ENCODE data around the gene RAB27B.
A peak's percentile ranks its signal among the peaks of the same experiment; 100 is the strongest.
"Not testable (repeated sequence)": the region's sequence is repeated elsewhere in the genome, so short reads cannot be mapped to it uniquely, and the experiment has no call there.

RAB27B gene

GRCh38 chr18:54815086-54815485 is 13.2 kb upstream of the RAB27B start:
- no peak for DNase-seq (ENCODE audit: low read depth)

- DNase-seq (ENCODE audit: low read depth): not testable (repeated sequence)
Measured at GRCh38 chr18:54820785-54821275, 7.4 kb upstream of the RAB27B start.

DNA sequence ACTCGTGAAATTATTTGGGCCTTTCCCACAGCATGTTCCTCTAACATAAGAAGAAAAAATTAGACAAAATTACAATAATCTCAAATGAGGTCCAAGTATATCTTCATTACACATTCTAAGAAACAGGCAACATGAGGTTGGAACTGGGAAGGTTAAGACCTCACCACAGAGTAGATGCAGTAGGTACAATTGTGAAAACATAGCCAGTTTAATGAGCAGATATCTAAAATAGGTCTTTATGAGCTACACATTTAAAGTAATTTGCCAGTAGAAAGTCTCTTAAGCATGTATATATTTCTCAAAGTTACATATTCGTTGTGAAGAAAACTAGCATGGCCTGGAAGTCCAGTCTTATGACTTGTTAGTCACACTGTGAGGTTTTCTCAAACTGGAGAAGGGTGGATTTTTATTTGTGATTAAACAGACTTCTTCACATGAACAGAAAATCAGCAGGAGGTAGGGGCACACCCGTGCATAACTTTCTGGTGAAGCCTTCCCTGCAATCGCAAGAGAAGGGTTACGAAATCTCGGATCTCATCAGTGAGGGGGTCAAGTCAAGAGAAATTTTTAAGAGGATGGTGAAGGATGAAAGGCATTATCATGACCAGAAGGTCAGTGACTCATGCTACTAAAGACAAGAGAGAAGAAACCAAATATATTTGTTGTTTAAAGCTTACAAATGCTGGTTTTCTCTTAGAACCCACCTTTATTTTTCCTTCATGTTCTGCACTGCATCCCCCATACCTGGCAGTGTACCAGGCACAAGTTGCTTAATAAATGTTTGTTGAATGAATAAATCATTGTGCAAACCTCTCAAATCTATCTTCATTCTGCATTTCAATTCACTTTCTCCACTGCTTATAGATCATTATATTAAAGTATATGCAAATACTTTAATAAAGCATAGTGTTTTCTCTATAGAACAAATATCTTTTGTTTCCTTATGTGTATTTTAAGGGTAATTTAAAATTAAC is 5.1 kb upstream of the RAB27B start:
- DNase-seq (ENCODE audit: low read depth): peak; percentile 79

- no peak for DNase-seq (ENCODE audit: low read depth)
Measured at GRCh38 chr18:54824761-54825160, 3.5 kb upstream of the RAB27B start.

GRCh38 chr18:54825601-54826344 is 2.5 kb upstream of the RAB27B start:
- no peak for DNase-seq (ENCODE audit: low read depth)

DNA sequence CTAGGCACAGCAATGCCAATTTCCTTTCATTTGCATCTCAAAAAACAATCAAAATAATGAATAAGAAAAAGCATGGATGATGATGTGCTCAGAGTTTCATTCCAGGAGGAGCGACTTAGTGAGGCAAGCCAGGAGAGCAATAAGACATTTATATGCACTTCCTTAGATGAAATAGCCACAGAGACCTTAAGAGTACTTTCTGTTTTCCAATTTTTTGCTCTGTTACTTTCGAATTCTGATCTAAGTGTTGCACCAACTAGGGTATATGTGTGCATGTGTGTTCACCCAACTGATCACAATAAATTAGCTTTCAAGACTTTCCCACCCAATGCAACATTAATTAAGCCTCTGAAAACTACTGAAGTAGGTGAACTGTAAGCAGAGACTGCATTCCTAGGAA is 709 bp downstream of the RAB27B start:
- no peak for DNase-seq (ENCODE audit: low read depth)

GRCh38 chr18:54829856-54830255 is 1.6 kb downstream of the RAB27B start:
- no peak for DNase-seq (ENCODE audit: low read depth)

DNA sequence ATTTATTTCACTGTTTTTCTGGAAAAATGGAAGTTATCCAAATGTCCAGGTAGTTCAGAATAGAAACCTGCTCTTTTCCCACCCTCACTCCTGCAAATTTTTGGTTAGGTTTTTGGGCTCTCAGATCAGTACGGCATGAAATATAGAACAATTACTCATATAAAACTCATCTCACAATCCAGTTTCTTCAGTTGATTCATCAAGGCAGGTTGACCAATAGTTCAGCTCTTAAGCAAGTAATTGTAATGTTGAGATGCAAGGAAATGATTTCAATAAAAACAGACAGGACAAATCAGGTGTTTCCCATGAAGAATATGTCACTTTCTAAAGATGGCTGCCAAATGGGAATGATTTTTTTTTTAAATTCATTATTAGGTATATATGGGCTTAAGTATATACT is 2.0 kb downstream of the RAB27B start:
- DNase-seq (ENCODE audit: low read depth): no peak

DNA sequence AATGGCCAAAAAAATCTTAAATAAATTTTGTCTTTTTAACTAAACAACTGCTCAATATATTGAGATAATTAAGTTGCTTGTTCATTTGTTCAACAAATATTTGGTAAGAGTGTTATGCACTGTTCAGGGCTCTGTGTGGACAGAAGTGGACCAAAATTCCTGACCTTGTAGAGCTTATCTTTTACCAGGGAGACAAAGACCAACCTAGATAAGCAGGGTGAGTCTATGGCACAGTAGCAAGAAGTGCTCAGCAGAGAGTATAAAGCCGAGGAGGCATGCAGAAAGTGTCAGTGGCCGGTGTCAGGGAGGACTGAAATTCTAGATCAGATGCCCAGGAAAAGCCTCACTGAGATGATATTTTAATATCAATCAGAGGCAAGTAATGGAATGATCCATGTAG is 2.6 kb downstream of the RAB27B start:
- DNase-seq (ENCODE audit: low read depth): no peak

DNA sequence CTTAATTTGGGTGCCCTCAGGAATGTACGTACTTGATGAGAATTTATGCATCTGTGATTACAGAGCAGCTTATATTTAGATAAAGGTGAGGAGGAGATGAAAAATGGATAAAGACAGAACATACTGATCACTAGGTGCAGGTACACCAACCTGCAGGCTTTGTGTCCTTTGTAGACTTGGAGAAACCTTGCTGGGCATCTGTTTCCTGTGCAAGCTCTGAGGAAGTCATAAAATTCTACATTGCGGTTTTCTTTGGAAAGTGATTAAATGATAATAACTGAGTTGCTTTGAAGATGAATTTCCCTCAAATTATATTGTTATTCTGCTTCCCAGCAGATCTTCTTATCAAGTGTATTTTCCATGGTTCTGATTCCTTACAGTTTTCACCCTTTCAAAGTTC is 7.7 kb downstream of the RAB27B start:
- no peak for DNase-seq (ENCODE audit: low read depth)

GRCh38 chr18:54843314-54843713 is 15.0 kb downstream of the RAB27B start:
- no peak for DNase-seq (ENCODE audit: low read depth)

DNA sequence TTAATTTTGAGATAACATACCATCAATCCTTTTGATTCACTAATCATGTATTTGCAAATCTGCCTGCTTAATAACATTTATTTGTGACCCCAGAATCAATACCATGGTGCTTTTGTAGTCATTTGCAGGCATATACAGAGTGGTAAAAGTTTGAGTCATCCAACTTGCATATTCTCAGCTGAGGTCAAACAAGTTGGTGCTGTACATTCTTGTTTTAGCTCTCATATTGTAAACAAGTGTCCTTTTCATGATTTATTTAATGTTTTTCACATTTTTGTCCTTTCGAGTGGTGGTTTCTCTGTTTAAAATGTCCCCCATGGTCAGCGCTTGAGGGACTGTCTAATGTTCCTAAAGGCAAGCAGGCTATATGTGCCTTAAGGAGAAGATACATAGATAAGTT is 17.5 kb downstream of the RAB27B start:
- no peak for DNase-seq (ENCODE audit: low read depth)

GRCh38 chr18:54848121-54848520 is 19.8 kb downstream of the RAB27B start:
- no peak for DNase-seq (ENCODE audit: low read depth)

DNA sequence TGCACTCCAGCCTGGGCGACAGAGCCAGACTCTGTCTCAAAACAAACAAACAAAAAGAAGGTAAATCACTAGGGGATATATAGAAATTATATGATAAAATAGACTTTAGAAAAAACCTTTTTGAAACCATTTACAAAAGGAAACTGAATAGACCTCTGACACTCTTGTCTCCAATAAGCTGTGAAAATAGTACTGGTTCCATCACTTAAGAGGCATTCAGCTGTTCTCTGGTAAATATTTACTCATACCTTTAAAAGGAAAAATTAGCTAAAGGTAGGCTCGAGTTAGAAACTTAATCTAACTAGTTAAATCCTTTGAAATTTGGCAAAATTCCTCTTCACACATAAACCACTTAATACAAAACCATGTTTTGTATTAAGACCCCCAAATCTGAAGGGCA is 21.4 kb downstream of the RAB27B start:
- no peak for DNase-seq (ENCODE audit: low read depth)

- DNase-seq (ENCODE audit: low read depth): no peak
Measured at GRCh38 chr18:54850598-54850997, 22.3 kb downstream of the RAB27B start.

- DNase-seq (ENCODE audit: low read depth): no peak
Measured at GRCh38 chr18:54852780-54853675, 24.8 kb downstream of the RAB27B start.

DNA sequence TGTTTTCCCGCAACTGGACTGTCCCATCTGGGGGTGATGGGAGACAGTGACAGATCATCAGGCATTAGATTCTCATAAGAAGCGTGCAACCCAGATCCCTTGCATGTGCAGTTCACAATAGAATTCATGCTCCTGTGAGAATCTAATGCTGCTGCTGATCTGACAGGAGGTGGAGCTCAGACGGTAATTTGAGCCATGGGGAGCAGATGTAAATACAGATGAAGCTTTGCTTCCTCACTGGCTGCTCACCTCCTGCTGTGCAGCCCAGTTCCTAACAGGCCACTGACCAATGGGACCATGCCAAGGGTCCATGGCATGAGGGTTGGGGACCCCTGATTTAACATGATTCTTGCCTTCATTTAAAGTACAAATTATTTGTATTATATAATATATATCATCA is 26.8 kb downstream of the RAB27B start:
- DNase-seq (ENCODE audit: low read depth): not testable (repeated sequence)

DNA sequence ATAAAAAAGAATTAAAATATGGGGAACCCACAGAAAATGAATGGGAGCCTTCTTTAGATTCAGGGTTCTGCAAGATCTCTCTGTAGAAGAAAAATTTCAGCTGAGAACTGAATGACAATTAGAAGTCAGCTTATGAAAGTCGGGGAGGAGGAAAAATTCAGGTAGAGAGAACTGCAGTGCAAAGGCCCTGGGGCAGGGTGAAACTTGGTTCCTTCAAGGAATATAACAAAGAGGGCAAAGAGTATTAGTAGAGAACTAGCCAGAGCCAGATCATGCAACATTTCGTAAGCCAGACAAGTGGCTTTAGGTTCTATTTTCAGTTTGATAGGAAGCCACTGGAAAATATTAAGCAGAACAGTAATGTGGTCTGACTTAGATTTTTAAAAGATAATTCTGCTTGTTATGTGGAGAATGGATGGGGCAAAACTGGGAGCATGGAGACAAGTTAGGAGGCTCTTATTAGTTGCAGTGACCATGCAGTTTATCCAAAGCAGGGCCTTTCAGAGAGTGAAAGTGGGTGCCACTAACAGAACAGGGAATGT is 27.9 kb downstream of the RAB27B start:
- no peak for DNase-seq (ENCODE audit: low read depth)

- DNase-seq (ENCODE audit: low read depth): no peak
Measured at GRCh38 chr18:54857499-54857898, 29.2 kb downstream of the RAB27B start.

DNA sequence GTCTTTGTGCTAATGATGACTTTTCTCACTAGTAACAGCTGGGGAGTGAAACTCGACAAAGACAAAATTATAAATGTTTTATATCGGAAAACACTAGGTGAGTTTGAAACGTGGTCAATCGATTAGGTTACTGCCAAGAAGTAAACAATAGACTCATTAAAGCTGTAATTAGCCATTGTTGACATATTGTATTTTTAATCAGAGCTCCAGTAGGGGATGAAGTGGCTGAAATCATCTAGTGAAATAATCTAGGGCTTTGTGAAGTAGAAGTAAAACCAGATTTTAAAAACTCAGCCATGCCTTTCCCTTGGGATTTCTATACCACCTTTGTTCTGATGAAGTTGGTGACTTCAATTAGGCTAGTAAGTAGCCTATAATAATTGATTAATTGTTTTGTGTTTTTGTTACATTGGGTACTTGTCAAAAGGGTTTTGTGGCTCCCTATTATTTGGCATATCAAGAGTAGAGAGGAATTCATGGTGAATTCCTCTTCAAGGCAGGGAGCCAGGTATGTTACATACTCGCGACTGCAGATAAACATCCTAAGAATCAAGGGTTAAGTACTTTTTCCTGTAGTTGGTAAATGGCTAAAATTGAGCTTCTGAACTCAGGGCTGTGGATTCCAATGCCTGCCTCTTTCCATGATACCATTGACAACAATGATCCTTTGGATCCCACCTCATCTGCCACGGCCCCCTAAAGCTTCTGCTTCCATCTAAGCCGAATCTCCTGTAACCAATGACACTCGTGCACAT is 31.6 kb downstream of the RAB27B start:
- no peak for DNase-seq (ENCODE audit: low read depth)

DNA sequence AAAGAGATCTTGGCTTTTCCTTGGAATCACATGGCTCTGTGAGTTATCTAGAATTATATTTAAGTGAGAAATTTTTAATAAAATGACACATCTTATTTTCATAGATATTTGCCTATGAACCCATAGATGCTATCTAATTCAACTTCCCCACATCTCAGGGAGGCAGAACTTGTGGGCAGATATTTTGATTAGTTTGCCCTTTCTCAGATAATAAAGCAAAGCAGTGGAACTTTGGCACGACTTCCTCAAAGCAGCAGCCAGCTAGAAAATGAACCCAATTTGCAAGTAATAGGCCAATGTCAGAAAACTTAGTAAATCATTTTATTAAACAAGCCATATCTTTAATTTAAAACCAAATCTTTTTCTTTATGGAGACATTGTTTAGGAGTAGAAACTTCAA is 32.7 kb downstream of the RAB27B start:
- DNase-seq (ENCODE audit: low read depth): no peak
